Posterior vena cava (tissue), 2 donors: ENCODE data around the gene IGF2. TPM values are rescaled to one million over a fixed set of nuclear protein-coding genes. Genes with fewer than 3 reads are reported as not detected.
"Not testable (repeated sequence)": the region's sequence is repeated elsewhere in the genome, so short reads cannot be mapped to it uniquely, and the experiment has no call there.

ENCODE experiments used
- DNase-seq: peaks from one replicate; pipeline ENCODE4 v3.0.0-alpha.2; 2020; ENCODE audit warnings: low spot score
- intact Hi-C, 2 donors: fragments of 100-400 bp; cut with DNase I; formaldehyde crosslinking; loops; one replicate each; pipeline versions ENCODE4 v1.14.1 to v1.14.2; 2022 to 2023
- long read RNA-seq, 2 donors: library from polyadenylated mRNA; unstranded; transcript quantifications; one replicate each; pipeline ENCODE4 v2.0.0, GENCODE V29; 2020 to 2021
- total RNA-seq, 2 donors: library from RNA; stranded (reverse); fragmentation: NEBNext Ultra II Directional; extraction: Animal tissue kit (Norgen Biotek cat#: 25700); gene quantifications; one replicate each; pipeline ENCODE4 v1.2.1, GENCODE V29; 2021
- donor health status: DM: yes; HTN: yes; CAD: no.
- donor health status: DM: yes; HTN: yes; CAD: no.

Gene IGF2, protein sequence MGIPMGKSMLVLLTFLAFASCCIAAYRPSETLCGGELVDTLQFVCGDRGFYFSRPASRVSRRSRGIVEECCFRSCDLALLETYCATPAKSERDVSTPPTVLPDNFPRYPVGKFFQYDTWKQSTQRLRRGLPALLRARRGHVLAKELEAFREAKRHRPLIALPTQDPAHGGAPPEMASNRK
- total RNA-seq = 100 to 1,000 TPM; 161 to 323 TPM
- long read RNA-seq, donor 1, full-length matches to known transcripts = 4 of 4 reads
- long read RNA-seq, donor 1, partial matches to known transcripts = 0 of 4 reads
- long read RNA-seq, donor 1, other reads (novel, unspliced or antisense) = 0 of 4 reads
- long read RNA-seq, donor 2, full-length matches to known transcripts = 11 of 11 reads
- long read RNA-seq, donor 2, partial matches to known transcripts = 0 of 11 reads
- long read RNA-seq, donor 2, other reads (novel, unspliced or antisense) = 0 of 11 reads

DNA sequence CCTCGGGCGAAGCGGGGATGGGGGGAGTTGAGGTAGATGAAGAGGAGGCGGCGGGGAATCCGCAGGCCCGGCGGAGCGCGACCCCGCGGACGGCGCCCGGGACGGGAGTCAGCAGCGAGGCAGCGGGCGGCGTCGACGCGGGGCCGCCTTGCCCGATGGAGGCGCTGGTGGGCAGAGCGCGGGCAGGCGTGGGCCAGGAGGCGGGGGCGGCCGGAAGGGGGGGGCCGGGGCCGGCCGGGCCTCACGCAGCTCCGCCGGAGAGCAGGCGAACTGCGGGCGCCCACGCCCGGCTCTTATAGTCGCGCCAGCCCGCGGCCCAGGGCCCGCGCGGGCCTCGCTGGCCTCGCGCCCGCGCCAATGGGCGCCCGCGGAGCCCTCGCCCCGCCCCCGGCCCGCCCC, at the start of gene IGF2:
IGF2 (minus strand) TSS at position 267 of the 399 bp plus-strand sequence. CDS start 3,866 bp downstream, outside the sequence.
- intact Hi-C loops = no loop called here
- DNase-seq = no peak

DNA sequence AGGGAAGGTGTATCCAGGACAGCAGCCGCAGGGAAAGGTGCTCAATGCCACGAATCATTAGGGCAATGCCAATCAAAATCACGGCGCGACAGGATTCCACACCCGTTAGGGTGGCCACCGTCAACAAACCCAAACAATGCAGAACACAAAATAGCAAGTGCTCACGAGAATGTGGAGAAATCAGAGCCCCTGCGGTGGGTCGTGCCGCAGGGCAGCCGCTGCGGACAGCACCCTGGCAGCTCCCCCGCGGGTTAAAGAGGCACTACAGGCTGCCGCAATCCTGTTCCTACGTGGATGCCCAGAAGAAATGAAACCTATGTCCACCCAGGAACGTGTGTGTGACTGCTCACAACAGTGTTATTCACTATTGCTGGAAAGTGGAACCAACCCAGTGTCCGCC, 49.6 kb upstream of the IGF2 start:
- intact Hi-C loops = no loop called here

DNA sequence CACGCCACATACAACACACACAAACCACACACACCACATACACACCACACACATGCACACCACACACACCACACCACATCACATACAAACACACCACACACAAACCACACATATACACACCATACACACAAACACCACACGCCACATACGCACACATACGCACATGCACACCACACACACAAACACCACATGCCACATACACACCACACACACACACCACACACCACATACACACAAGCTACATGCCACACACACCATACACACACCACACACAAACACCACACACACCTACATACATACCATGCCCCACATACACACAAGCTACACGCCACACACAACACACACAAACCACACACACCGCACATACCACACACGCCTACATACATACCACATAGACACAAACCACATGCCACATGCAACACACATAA, 48.1 kb upstream of the IGF2 start:
- intact Hi-C loops = no loop called here
- DNase-seq = no peak

More for the DNA sequence above, 49.6 kb upstream of the IGF2 start:
- DNase-seq = no peak

DNA sequence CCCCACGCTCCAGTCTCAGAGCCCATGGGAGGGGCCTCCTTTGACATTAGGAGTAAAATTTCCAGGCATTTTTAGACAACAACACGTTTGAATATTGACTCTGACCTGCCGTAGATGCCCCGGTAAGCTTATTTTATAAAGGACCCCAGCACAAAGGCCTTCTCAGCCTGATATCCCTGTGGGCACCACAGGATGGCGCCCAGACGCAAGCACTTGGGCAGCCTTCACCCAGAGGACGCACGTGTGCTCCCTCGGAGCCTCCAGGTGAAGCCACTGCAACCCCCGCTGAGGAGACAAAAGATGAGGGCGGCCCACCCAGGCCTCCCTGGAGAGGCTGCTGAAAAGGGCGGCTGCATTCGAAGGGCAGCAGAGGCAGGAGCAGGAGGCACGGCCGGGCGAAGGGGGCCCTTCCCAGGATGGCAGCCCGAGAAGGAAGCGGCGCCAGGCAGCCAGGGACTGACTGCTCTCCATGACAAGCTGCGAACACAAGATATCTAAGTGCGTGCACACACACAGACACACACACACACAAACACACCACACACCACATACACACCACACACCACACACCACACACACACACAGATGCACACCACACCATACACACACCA, 47.6 kb upstream of the IGF2 start:
- no peak for DNase-seq
- intact Hi-C loops = no loop called here

DNA sequence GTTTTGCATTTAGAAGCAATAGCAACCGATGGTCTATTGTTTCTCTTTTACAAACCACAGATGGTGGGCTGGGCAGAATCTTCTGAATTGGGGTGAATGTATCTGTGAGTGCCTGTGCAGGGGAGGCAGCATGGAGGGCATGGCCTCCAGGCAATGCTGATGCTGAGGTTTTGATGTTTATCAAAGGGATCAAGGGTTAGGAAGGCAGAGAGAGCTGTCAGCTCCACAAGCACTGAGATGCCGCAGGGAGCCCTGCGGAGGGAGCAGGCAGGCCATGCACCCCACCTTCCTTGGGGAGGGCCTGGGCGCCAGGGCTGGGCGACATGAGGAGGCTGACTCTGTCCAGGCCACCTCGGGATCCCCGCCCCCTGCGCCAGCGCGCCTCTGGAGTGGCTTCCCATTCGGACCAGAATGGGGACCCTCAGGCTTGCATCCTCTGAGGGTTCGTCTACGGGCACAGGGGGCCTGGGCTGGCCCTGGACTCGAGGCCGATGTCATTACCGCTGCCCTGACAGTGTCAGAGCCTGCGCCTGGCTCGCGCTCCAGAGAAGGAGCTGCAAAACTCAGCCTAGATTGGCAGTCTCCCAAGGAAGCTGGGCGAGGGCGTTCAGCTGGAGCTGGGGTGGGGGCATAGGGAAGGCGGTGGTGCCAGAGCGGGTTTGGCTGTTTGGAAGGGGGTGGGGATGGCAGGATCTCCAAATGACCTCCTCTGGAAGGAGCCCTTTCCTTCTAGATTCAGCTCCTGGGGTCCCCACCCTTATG, 46.3 kb upstream of the IGF2 start:
- no peak for DNase-seq
- intact Hi-C loops = no loop called here

DNA sequence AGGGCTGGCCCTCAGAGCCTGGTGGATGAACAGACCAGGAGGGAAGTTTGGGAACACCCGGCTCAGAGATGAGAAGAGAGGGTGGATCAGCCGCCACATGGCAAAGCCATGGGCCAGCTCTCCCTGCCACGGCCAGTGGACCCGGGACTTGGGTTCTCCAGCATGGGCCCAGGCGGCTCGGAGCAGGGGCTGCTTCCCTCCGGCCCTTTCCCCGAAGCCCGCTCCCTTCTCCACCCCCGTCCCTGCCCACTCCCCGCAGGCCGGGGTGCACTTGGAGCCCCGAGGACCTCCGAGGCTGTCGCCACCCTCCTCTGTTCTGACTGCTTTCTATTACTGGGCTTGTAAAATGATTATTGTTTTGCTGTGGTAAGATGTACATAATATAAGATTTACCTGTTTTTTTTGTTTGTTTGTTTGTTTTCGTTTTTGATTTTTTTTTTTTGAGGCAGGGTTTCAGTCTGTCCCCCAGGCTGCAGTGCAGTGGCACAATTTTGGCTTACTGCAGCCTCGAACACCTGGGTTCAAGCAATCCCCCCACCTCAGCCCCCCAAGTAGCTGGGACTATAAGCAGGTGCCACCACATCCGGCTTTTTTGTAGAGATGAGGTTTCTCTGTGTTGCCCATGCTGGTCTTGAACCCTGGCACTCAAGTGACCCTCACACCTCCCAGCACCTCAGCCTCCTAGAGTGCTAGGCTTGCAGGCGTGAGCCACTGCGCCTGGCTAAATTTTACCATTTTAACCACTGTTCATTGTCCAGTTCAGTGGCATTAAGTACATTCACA, 43.7 kb upstream of the IGF2 start:
- intact Hi-C loops = no loop called here
- DNase-seq = no peak

DNA sequence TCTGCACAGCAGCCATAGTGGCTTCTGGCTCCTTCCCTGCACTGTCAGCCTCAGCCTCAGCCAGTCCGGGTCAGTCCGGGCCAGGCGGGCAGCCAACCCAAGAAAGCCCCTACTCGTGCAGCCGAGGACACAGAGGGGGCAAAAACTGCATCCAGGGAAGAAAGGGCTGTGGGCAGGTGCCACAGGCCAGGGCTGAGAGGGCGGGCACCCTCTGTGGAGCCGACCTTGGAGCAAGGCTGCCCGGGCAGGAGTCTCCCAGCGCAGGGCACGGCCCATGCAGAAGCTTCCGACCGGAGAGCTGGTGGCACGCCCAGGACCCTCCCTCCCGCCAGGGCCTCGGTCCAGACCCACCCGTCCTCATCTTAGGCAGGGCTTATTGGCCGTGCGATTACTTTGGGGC, 42.9 kb upstream of the IGF2 start:
- no peak for DNase-seq
- intact Hi-C loops = no loop called here

DNA sequence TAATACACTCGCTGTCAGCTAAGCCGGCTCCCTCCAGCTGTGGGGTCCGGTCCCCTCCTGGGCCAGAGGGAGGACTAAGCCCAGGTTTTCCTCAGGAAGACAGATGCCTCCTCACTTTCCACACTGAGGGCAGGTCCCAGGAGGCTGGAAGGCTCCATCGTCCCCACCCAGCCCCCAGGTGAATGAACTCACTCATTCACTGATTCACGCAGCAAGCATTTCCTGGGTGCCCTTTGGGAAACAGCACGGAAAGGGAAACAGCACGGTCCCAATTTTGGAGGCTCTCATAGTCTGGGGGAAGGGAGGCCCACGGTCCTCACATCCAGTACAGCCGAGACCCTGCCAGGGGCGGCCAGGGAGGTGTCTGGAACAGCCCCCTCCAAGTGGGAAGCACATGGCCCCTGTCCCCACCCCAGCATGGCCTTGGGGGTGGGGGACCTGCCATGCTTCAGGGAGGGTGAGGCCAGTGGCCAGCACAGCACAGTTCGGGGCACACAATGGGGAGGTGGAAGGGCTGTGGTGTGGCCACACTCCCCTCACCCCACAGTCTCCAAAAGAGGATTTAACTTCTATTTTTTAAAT, 41.7 kb upstream of the IGF2 start:
- DNase-seq = no peak
- intact Hi-C loops = loop anchor here in 1 of 2 donors (1.0 kb wide), 1 partner anchor 329 kb away; no protein-coding TSS in a partner anchor

DNA sequence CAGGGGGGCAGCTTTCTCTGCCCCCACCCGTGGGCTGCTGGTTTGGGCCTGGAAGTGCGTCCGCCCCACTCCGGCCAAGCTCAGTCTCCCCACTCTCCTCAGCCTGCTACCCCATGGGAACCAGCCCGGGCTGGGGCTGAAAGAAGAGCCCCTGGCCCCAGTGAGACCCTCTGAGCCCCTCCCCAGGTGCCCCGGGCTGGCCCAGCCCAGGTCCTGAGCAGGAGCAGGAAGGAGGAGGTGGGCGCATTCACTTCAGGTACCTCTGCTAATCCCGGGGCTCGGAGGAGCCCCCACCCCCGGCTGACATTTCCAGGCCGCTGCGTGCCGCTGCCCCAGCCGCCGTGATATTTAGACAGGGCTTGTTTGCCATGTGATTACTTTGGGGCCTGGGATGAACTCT, 41.2 kb upstream of the IGF2 start:
- intact Hi-C loops = no loop called here
- DNase-seq = no peak

DNA sequence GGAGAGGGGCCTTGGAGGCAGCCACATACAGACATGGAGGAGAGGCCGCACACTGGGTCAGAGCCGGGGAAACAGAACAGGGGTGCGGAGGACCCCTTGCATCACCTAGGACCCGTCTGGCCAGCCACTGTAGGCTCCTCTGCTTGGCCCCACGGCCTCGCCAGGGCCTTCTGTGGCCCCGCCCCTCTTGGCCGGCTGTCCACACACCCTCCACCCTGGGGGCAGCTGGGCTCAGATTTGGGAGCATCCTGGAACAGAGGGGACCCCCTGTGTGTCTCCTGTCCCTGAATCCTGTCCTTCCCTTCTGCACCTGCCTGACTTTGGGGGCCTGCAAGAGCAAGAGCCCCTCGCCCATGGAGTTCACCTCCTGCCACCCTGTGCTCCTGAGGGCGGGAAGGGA, 40.3 kb upstream of the IGF2 start:
- intact Hi-C loops = no loop called here
- no peak for DNase-seq

DNA sequence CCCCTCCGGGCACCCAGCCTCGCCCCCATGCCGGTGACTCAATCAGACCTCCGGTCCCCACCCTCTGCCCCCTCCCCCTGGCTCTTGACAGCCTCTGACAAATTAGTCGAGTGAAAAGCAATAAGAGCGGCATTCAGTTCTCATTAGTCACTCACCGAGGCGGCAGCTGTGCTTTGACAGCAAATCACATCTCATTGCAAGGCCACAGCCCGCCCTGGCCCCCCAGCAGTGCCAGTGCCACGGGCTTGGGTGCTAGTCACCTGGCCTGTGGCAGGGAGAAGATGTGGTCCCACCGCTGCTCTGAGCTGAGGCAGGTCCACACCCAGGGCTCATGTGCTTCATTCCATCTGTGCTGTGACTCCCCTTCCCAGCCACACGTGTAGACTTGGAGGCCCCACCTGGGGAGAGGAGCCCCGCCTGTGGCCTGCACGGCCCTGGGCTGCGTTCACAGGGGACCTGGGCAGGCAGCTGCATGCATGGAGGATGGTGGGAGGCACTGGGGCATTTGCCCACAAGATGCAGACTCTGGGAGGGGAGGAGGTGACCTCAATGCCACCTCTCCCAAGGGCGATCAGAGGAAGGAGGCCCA, 39.8 kb upstream of the IGF2 start:
- intact Hi-C loops = no loop called here
- no peak for DNase-seq

DNA sequence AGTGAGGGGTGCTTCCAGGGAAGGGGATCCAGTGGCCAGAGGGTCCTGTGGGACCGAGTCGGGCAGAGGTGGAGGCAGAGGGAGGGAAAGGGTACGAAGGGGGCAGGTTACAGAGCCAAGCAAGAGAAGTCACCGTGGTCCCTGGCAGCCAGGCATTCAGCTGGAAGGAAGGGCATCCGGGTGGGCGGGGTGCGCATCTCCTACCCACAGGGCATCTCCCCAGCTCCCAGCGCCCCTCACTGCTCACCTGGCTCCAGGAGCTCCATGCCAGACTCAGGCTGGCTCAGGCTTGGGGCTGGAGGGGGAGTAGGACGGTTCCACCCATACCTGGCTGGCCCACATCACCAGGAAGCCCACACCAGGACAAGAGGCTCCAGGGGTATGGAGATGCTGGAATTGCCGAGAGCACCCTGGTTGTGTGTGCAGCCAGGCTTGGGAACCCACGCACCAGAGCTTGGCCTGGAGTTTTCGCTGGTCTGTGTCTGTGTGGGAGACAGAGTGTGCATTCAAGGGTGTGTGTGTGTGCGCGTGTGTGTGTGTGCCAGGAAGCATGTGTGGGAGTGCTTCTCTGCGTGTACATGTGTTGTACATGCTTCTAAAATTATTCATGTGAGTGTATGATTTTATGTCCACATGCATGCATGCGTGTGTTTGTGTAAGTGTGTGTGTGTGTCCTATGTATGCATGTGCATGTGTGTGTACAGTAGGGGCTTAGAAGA, 39.0 kb upstream of the IGF2 start:
- intact Hi-C loops, DNase-seq: not testable (repeated sequence)

DNA sequence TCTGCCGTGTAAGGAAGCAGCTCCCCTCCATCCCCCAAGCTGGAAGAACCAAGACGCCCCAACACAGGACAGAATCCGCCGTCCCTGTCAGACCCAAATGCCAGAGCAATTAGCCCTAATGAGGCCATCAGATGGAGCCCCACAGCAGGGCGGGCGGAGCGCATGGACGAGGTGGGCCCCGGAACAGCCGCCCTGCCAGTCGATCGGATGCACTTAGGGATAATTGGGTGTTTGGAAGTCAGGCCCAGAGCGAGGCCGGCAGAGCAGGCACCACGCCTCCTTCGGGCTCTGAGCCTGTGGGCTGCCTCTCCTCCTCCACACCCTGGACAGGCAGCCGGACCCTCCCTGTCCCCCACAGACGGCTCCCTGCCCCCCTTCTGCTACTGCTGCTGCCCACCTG, 37.9 kb upstream of the IGF2 start:
- intact Hi-C loops = no loop called here
- no peak for DNase-seq

DNA sequence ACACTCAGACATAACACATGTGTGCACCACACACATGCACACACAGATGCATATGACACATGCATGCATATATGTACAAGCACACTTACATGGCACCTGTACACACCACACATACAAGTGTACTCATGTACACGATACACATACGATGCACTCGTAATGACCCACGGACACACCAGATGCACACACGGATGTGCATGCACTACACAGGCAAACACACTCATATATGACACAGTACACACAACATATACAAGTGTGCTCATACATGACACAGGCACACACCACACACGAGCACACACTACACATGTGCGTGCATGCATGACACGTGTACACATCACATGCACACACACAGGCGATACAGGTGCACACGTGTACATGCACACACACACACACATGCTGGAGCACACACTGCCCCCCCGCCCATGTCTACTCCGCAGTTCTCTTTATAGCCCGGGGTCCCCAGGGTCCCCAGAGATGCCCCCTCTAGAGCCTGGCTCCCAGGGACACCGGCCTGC, 37.3 kb upstream of the IGF2 start:
- DNase-seq = no peak
- intact Hi-C loops = no loop called here

DNA sequence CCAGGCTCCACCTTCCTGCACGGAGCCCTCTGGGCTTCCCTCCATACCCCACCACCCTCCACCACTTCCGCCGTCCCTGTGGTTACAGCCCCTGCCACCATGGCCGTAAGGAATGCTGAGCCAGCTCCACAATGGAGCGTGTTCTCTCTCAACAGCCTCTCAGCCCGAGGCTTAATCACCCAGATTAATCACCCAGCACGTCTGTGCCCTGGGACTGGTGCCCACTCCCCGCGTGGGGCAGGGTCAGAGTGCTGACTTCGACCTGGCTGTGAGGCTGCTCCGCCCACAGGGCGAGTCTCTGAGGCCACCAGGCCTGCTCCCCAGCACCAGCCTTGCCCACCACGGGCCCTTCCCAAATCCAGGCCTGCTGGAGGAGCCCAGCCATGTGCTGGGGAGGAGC, 36.5 kb upstream of the IGF2 start:
- intact Hi-C loops = no loop called here
- DNase-seq = no peak

DNA sequence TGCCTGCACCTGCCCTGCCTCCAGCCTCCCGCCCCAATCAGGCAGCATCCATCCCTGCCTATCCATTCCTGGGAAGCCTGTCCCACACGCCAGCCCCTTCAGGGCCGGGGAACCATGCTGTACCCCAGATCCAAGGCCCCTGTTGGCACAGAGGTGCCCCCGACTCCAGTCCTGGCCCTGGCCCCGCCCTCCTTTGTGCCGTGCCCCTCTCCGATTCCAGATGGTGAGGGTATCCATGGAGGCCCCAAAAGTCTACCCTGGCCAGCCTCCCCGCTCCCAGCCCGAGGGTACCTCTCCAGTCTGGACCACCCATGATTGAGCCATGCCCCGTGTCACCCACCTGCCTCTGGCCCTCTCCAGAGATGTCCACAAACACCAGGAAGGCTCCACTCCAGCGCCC, 35.2 kb upstream of the IGF2 start:
- no peak for DNase-seq
- intact Hi-C loops = loop anchor here in 1 of 2 donors (5.0 kb wide), 1 partner anchor 872 kb away; no protein-coding TSS in a partner anchor

DNA sequence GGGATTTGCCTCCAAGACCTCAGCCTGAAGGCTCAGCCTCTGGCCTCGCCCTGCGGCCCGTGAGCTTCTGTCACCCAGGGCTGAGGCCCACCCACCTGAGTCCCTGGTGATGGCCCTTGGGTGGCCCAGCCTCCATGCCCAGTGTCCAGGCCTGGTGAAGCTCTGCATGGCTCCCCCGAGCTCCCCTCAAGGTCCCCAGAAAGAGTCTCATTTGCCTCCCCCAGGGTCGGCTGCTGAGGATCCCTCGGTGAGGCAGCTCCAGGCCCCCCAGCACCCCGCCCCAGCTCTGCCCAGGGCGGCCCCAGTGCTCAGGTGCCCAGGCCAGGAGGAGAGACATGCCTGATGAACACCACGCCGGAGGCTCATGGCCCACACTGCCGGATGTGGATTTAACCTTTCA, 34.6 kb upstream of the IGF2 start:
- no peak for DNase-seq
- intact Hi-C loops = loop anchor here in 1 of 2 donors (5.0 kb wide), 1 partner anchor 871 kb away; no protein-coding TSS in a partner anchor
